Loucy (cell line): ENCODE measurements around the gene KRT10.

Source experiments
- CTCF ChIP-seq: fragments of 200-600 bp; sonication (generic); conservative IDR thresholded peaks from 2 replicates; pipeline ENCODE4 v1.5.1; 2014; ENCODE audit warnings: mild to moderate bottlenecking, antibody characterized with exemption, low read length
- EZH2phosphoT487 ChIP-seq: fragments of 200-600 bp; IDR thresholded peaks from 2 replicates; pipeline ENCODE4 v1.6.1; 2018; ENCODE audit warnings: antibody characterized with exemption, mild to moderate bottlenecking, moderate library complexity, borderline replicate concordance

- TF ChIP-seq CTCF (no peak), EZH2phosphoT487 (no peak)
Observed at GRCh38 chr17:40801157-40801556, 21.3 kb downstream of the KRT10 start.
